ENCODE measurements around the gene FAM124A. TPM values are rescaled to one million over a fixed set of nuclear protein-coding genes. Genes with fewer than 3 reads are reported as not detected.

Gene FAM124A
- total RNA-seq, 2 experiments from 2014 or later = 0.44 TPM; not detected in 1

DNA sequence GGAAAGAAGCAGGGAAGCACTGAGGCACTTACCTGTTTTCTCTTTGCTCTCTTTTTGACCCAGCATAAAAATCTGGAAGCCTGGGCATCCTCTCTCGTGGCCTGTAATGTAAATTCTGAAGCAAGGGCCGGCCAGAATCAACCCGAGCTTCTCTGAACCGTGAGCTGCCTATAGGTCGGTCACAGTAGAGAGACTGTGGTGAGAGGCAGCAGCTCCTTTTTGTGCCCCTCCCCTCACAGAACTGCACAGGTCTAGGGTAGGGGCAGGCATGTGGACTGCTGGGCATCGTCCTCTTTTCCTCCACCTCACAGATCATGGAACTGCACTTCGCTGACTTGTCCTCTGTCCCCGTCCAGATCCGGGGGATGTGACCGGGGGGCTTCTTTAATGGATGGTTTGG is 12.5 kb downstream of the FAM124A start:
- no peaks in the 10 kb centered on the region for H3K36me3 ChIP-seq (ENCODE audit: insufficient read depth, low read length)
- no peaks in the 10 kb centered on the region for H4K20me1 ChIP-seq (ENCODE audit: insufficient read depth, low read length)
- no peaks in the 10 kb centered on the region for H3K9me3 ChIP-seq (ENCODE audit: low read length)
- H3K4me1 ChIP-seq (ENCODE audit: insufficient read depth, low read length, poor library complexity, severe bottlenecking) = peaks cover 50% of the 10 kb centered on the region
- intact Hi-C loops (cut with micrococcal nuclease; ENCODE audit: unreplicated experiment) = no loop called here
- peak overlapping the region; percentile 29; the same call in 1 of the 2 replicates for H2AFZ ChIP-seq (ENCODE audit: low read length)
- DNase-seq (ENCODE audit: low spot score) = peak; percentile 41
- no peaks in the 10 kb centered on the region for H3K9me2 ChIP-seq (ENCODE audit: insufficient read depth, low read length)
- POLR2A ChIA-PET = no interaction called here
- H3K79me2 ChIP-seq (ENCODE audit: insufficient read depth, low read depth, low read length) = no peaks in the 10 kb centered on the region
- H3K27ac ChIP-seq (ENCODE audit: low read depth, low read length, poor library complexity, severe bottlenecking) = no peak overlapping the region
- TF ChIP-seq, protein P1, sequence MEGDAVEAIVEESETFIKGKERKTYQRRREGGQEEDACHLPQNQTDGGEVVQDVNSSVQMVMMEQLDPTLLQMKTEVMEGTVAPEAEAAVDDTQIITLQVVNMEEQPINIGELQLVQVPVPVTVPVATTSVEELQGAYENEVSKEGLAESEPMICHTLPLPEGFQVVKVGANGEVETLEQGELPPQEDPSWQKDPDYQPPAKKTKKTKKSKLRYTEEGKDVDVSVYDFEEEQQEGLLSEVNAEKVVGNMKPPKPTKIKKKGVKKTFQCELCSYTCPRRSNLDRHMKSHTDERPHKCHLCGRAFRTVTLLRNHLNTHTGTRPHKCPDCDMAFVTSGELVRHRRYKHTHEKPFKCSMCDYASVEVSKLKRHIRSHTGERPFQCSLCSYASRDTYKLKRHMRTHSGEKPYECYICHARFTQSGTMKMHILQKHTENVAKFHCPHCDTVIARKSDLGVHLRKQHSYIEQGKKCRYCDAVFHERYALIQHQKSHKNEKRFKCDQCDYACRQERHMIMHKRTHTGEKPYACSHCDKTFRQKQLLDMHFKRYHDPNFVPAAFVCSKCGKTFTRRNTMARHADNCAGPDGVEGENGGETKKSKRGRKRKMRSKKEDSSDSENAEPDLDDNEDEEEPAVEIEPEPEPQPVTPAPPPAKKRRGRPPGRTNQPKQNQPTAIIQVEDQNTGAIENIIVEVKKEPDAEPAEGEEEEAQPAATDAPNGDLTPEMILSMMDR (conservative IDR thresholded peaks at IDR 0.05; ENCODE audit: low read length) = no peak
- TF ChIP-seq EZH2phosphoT487 (IDR thresholded peaks at IDR 0.05; ENCODE audit: borderline replicate concordance, low read depth, low read length) = no peak
- CTCF ChIA-PET (ENCODE audit: unreplicated experiment) = no interaction called here
- BruUV-seq (replicated peaks) = no TSS peak
- H3K4me2 ChIP-seq (ENCODE audit: low read length) = peak overlapping the region; percentile 55
- no peak overlapping the region for H3K4me3 ChIP-seq (ENCODE audit: low read depth, low read length, poor library complexity, severe bottlenecking)

DNA sequence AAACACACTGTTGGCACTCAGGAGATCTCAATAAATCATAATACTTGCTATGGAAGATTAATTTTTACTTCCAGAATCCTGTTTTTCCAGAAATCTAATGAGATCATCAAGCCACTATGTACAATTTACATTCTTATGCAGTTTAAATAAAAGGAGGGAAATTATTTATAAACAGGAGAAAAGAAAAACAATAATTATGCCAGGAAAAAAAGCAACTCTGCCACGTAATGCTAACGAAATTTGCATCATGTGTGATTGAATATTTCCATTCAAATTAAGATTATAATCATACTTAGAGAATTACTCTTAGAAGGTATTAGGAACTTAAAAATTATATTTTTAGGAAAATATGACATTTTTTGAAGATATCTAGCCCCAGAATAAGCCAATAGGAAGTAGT is 13.0 kb downstream of the FAM124A start:
- no peak for DNase-seq (ENCODE audit: low spot score)
- intact Hi-C loops (cut with micrococcal nuclease; ENCODE audit: unreplicated experiment) = no loop called here
- no peaks in the 10 kb centered on the region for H3K9me2 ChIP-seq (ENCODE audit: insufficient read depth, low read length)
- ChIA-PET CTCF (ENCODE audit: unreplicated experiment) (no interaction called here), POLR2A (interaction anchor here (1.0 kb wide), 1 partner anchor 577 kb away, joined by 4 read pairs; no protein-coding TSS in a partner anchor)
- H3K4me1 ChIP-seq (ENCODE audit: insufficient read depth, low read length, poor library complexity, severe bottlenecking) = peaks cover 50% of the 10 kb centered on the region
- H3K4me2 ChIP-seq (ENCODE audit: low read length) = peak overlapping the region; percentile 55
- H3K27ac ChIP-seq (ENCODE audit: low read depth, low read length, poor library complexity, severe bottlenecking) = peak overlapping the region; percentile 58
- H2AFZ ChIP-seq (ENCODE audit: low read length) = peak overlapping the region; percentile 29; the same call in 1 of the 2 replicates
- BruUV-seq (replicated peaks) = no TSS peak
- no peak for TF ChIP-seq EZH2phosphoT487 (IDR thresholded peaks at IDR 0.05; ENCODE audit: borderline replicate concordance, low read depth, low read length)
- TF ChIP-seq, protein P1 (conservative IDR thresholded peaks at IDR 0.05; ENCODE audit: low read length) = no peak
- no peaks in the 10 kb centered on the region for H4K20me1 ChIP-seq (ENCODE audit: insufficient read depth, low read length)
- no peaks in the 10 kb centered on the region for H3K36me3 ChIP-seq (ENCODE audit: insufficient read depth, low read length)
- no peaks in the 10 kb centered on the region for H3K9me3 ChIP-seq (ENCODE audit: low read length)
- H3K4me3 ChIP-seq (ENCODE audit: low read depth, low read length, poor library complexity, severe bottlenecking) = no peak overlapping the region
- H3K79me2 ChIP-seq (ENCODE audit: insufficient read depth, low read depth, low read length) = no peaks in the 10 kb centered on the region

DNA sequence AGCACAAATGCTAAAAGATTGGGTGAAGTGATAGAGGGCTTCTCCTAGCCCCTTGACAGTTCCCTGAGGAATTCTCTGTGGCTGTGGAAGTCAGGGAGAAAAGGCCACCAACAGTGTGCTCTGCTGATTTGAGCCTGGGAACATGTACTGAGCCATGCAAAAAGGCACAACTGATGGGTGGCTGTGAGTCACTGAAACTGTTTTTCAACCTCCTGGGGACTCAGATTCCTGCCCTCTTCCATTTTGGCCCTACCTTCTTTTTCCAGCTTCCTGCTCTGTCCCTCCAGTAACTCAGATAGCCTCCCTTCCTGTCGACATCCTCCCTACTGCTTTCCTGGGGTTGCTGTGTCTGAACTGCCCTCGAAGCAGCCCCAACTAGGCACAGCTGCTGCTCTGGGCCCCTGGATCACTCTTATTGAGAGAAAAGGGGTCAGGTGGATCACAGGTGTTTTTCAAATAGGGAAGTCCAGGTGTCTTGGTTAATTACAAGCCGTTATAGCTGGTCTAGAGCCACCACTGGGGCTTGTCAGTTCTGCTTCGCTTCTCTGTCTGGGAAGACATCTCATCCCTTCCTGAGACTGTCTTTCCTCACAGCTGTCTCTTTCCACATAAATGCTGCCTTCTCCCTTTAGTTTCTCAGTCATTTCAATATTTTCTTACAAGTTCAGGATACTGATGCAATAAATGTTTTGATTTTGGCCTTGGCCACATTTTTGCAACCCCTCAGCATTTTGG is 13.7 kb downstream of the FAM124A start:
- no peaks in the 10 kb centered on the region for H3K9me2 ChIP-seq (ENCODE audit: insufficient read depth, low read length)
- H3K27ac ChIP-seq (ENCODE audit: low read depth, low read length, poor library complexity, severe bottlenecking) = peak overlapping the region; percentile 58
- no peaks in the 10 kb centered on the region for H3K36me3 ChIP-seq (ENCODE audit: insufficient read depth, low read length)
- H3K9me3 ChIP-seq (ENCODE audit: low read length) = no peaks in the 10 kb centered on the region
- peak overlapping the region; percentile 2; the same call in 1 of the 2 replicates for H2AFZ ChIP-seq (ENCODE audit: low read length)
- H3K4me1 ChIP-seq (ENCODE audit: insufficient read depth, low read length, poor library complexity, severe bottlenecking) = peaks cover 50% of the 10 kb centered on the region
- BruUV-seq (replicated peaks) = no TSS peak
- ChIA-PET POLR2A (interaction anchor here (0.5 to 2.7 kb wide), 9 partner anchors 10 to 576 kb away, joined by 3 to 8 read pairs (median 4); no protein-coding TSS in a partner anchor), CTCF (ENCODE audit: unreplicated experiment) (no interaction called here)
- H3K4me2 ChIP-seq (ENCODE audit: low read length) = peak overlapping the region; percentile 55
- no peaks in the 10 kb centered on the region for H4K20me1 ChIP-seq (ENCODE audit: insufficient read depth, low read length)
- TF ChIP-seq EZH2phosphoT487 (IDR thresholded peaks at IDR 0.05; ENCODE audit: borderline replicate concordance, low read depth, low read length) = no peak
- TF ChIP-seq, protein P1 (conservative IDR thresholded peaks at IDR 0.05; ENCODE audit: low read length) = no peak
- intact Hi-C loops (cut with micrococcal nuclease; ENCODE audit: unreplicated experiment) = no loop called here
- no peaks in the 10 kb centered on the region for H3K79me2 ChIP-seq (ENCODE audit: insufficient read depth, low read depth, low read length)
- peak; percentile 82 for DNase-seq (ENCODE audit: low spot score)
- H3K4me3 ChIP-seq (ENCODE audit: low read depth, low read length, poor library complexity, severe bottlenecking) = peak overlapping the region; percentile 22

Data from OCI-LY7 (cell line).